Keratinocyte (primary cell): Measurements from ENCODE around the gene CEP85L. TPM values are rescaled to one million over a fixed set of nuclear protein-coding genes. Genes with fewer than 3 reads are reported as not detected.

ENCODE experiments used
- DNase-seq: peaks from one replicate; pipeline ENCODE4 v3.0.0-alpha.2; 2011; ENCODE audit warnings: low read depth, missing footprints, low spot score
- FAIRE-seq: peaks from 2 replicates; lab custom pipeline; 2011; peaks lifted over from hg19 to GRCh38; lab: Jason Lieb, UNC
- H2AFZ ChIP-seq: 2 replicates; pipeline ENCODE4 v1.6.0; 2012; ENCODE audit warnings: low read length, control low read depth, inconsistent platforms; ENCODE audit not compliant: control insufficient read depth
- H3K27ac ChIP-seq: 2 replicates; pipeline ENCODE4 v1.5.1; 2011; ENCODE audit warnings: low read length; ENCODE audit not compliant: control insufficient read depth, insufficient read depth
- H3K27me3 ChIP-seq: 3 replicates; pipeline ENCODE4 v1.6.0; 2011; ENCODE audit warnings: low read length; ENCODE audit not compliant: control insufficient read depth, insufficient read depth; ENCODE audit errors: extremely low read depth
- H3K36me3 ChIP-seq, 2 experiments: 2 replicates in 1 of 2; 3 replicates in 1 of 2; pipeline ENCODE4 v1.5.1; 2011; ENCODE audit warnings: low read length in 2 of 2, mild to moderate bottlenecking in 1 of 2; ENCODE audit not compliant: control insufficient read depth in 2 of 2, insufficient read depth in 2 of 2; ENCODE audit errors: extremely low read depth in 1 of 2
- H3K4me1 ChIP-seq: 3 replicates; pipeline ENCODE4 v1.5.1; 2011; ENCODE audit warnings: low read length; ENCODE audit not compliant: control insufficient read depth, insufficient read depth; ENCODE audit errors: extremely low read depth
- H3K4me2 ChIP-seq: 3 replicates; pipeline ENCODE4 v1.6.0; 2011; ENCODE audit warnings: low read depth, low read length; ENCODE audit not compliant: control insufficient read depth, insufficient read depth; ENCODE audit errors: extremely low read depth
- H3K4me3 ChIP-seq, 3 experiments: fragments of 200-600 bp in 1 of 3; sonication (generic) in 1 of 3; 2 replicates in 2 of 3; 3 replicates in 1 of 3; pipeline ENCODE4 v1.5.1; 2011 to 2016; ENCODE audit warnings: low read length in 3 of 3, mild to moderate bottlenecking in 3 of 3, control low read depth in 2 of 3, inconsistent platforms in 1 of 3, low read depth in 1 of 3, mixed read lengths in 1 of 3, mixed run types in 1 of 3, moderate library complexity in 1 of 3; ENCODE audit not compliant: control insufficient read depth in 2 of 3, insufficient read depth in 2 of 3; ENCODE audit errors: extremely low read depth in 1 of 3
- H3K79me2 ChIP-seq: 2 replicates; pipeline ENCODE4 v1.6.0; 2012; ENCODE audit warnings: low read length; ENCODE audit not compliant: control insufficient read depth, insufficient read depth
- H3K9ac ChIP-seq: 3 replicates; pipeline ENCODE4 v1.6.0; 2011; ENCODE audit warnings: low read length; ENCODE audit not compliant: control insufficient read depth, insufficient read depth; ENCODE audit errors: extremely low read depth
- H3K9me1 ChIP-seq: 3 replicates; pipeline ENCODE4 v1.6.0; 2011; ENCODE audit warnings: low read length; ENCODE audit not compliant: control insufficient read depth, insufficient read depth; ENCODE audit errors: extremely low read depth
- H3K9me3 ChIP-seq: 2 replicates; pipeline ENCODE4 v1.5.1; 2012; ENCODE audit warnings: low read depth, low read length; ENCODE audit not compliant: control insufficient read depth
- H4K20me1 ChIP-seq: 3 replicates; pipeline ENCODE4 v1.6.0; 2011; ENCODE audit warnings: low read length; ENCODE audit not compliant: control insufficient read depth, insufficient read depth; ENCODE audit errors: extremely low read depth
- EZH2 ChIP-seq: IDR thresholded peaks from one replicate; pipeline ENCODE4 v1.6.1; 2012; ENCODE audit warnings: inconsistent platforms, mild to moderate bottlenecking, low read length, moderate library complexity
- dilution Hi-C: fragments of 300-500 bp; cut with MboI; formaldehyde crosslinking; loops from one replicate; pipeline ENCODE4 v1.7.0; 2020; ENCODE audit warnings: low sequenced_read_pairs; ENCODE audit not compliant: extremely low pct_ligation_motif_present
- polyA plus RNA-seq, 5 experiments: library from polyadenylated mRNA; depleted of rRNA in 3 of 5; stranded (reverse) in 3 of 5; stranded (forward) in 1 of 5; unstranded in 1 of 5; fragments of >200 nt; gene quantifications; 1 replicate in 1 of 5; 2 replicates in 3 of 5; 3 replicates in 1 of 5; pipeline versions ENCODE4 v1.2.1 to v1.2.3, GENCODE V29; 2011 to 2012; ENCODE audit warnings: missing spikeins in 2 of 5, low read depth in 1 of 5, low replicate concordance in 1 of 5
- TF ChIP-seq, protein P1 (sequence below), 3 experiments: IDR thresholded peaks in 1 of 3; conservative IDR thresholded peaks in 1 of 3; optimal IDR thresholded peaks in 1 of 3; 2 replicates in 2 of 3; 3 replicates in 1 of 3; pipeline versions ENCODE3 to v1.5.1; 2011; ENCODE audit warnings: low read length in 3 of 3, mild to moderate bottlenecking in 3 of 3, moderate library complexity in 2 of 3, control low read depth in 1 of 3, inconsistent platforms in 1 of 3; ENCODE audit not compliant: insufficient read depth in 2 of 3; ENCODE audit errors: extremely low read depth in 1 of 3

CEP85L gene
- polyA plus RNA-seq, 1 donor (not counting 4 experiments of a cell fraction or from before 2014, with no cell fraction given), result 3.5 TPM

DNA sequence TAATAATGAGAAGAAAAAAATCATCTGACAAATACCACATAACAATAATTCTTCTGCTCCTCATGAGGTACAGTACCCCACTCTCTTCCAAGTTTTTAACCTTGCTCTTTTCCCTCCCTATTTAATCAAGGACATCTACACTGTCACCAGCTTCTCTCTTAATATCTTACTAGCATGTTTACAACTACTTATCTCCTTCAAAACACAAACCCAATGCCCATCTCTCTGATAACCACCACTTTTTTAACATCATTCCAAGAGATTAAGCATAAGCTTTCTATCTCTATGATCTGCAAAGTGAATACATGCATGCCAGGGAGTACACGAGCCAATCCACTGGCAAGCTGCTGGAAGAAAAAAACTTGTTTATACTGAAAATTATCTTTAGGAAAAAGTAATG is 10.3 kb downstream of the CEP85L start:
- dilution Hi-C loops, result no loop called here
- Histone ChIP-seq H3K4me1 (no peaks in the 10 kb centered on the region), H4K20me1 (no peaks in the 10 kb centered on the region), H3K9me1 (no peaks in the 10 kb centered on the region), H3K9ac (no peak overlapping the region), H3K4me2 (no peak overlapping the region), H2AFZ (no peak overlapping the region), H3K79me2 (peaks cover 56% of the 10 kb centered on the region), H3K4me3 (no peak overlapping the region), H3K27ac (no peak overlapping the region), H3K36me3 (no peaks in the 10 kb centered on the region), H3K9me3 (no peaks in the 10 kb centered on the region), H3K27me3 (no peaks in the 10 kb centered on the region)
- TF ChIP-seq, protein P1, sequence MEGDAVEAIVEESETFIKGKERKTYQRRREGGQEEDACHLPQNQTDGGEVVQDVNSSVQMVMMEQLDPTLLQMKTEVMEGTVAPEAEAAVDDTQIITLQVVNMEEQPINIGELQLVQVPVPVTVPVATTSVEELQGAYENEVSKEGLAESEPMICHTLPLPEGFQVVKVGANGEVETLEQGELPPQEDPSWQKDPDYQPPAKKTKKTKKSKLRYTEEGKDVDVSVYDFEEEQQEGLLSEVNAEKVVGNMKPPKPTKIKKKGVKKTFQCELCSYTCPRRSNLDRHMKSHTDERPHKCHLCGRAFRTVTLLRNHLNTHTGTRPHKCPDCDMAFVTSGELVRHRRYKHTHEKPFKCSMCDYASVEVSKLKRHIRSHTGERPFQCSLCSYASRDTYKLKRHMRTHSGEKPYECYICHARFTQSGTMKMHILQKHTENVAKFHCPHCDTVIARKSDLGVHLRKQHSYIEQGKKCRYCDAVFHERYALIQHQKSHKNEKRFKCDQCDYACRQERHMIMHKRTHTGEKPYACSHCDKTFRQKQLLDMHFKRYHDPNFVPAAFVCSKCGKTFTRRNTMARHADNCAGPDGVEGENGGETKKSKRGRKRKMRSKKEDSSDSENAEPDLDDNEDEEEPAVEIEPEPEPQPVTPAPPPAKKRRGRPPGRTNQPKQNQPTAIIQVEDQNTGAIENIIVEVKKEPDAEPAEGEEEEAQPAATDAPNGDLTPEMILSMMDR (optimal IDR thresholded peaks at IDR 0.05 in 1 of 3, IDR thresholded peaks at IDR 0.05 in 1 of 3, conservative IDR thresholded peaks at IDR 0.05 in 1 of 3; ENCODE audit: extremely low read depth in 1 of 3, insufficient read depth in 2 of 3, low read length in 3 of 3), result no peak
- no peak for TF ChIP-seq EZH2
- FAIRE-seq (no peak), DNase-seq (no peak)

GRCh38 chr6:118639054-118639964 is 12.1 kb downstream of the CEP85L start:
- no peak overlapping the region for H3K4me3 ChIP-seq
- no peaks in the 10 kb centered on the region for H3K9me3 ChIP-seq
- H3K9me1 ChIP-seq, result no peaks in the 10 kb centered on the region
- peaks cover 48% of the 10 kb centered on the region for H3K79me2 ChIP-seq
- DNase-seq, result no peak
- H3K4me1 ChIP-seq, result no peaks in the 10 kb centered on the region
- peak; percentile 57 for FAIRE-seq
- no peaks in the 10 kb centered on the region for H3K36me3 ChIP-seq
- no peak for TF ChIP-seq EZH2
- TF ChIP-seq, protein P1 (optimal IDR thresholded peaks at IDR 0.05 in 1 of 3, IDR thresholded peaks at IDR 0.05 in 1 of 3, conservative IDR thresholded peaks at IDR 0.05 in 1 of 3; ENCODE audit: extremely low read depth in 1 of 3, insufficient read depth in 2 of 3, low read length in 3 of 3), result no peak
- no peaks in the 10 kb centered on the region for H3K27me3 ChIP-seq
- no peak overlapping the region for H2AFZ ChIP-seq
- no peak overlapping the region for H3K9ac ChIP-seq
- dilution Hi-C loops, result no loop called here
- H3K4me2 ChIP-seq, result no peak overlapping the region
- no peak overlapping the region for H3K27ac ChIP-seq
- H4K20me1 ChIP-seq, result no peaks in the 10 kb centered on the region
